H1 (cell line): ENCODE measurements around the gene LRRC27. TPM values are rescaled to one million over a fixed set of nuclear protein-coding genes. Genes with fewer than 3 reads are reported as not detected.
A peak's percentile ranks its signal among the peaks of the same experiment; 100 is the strongest.

ENCODE experiments used
- CTCF ChIA-PET: fragments of 300-600 bp; sonication (Branson Sonifier 250); formaldehyde crosslinking; loops from one replicate; lab custom pipeline; 2021; ENCODE audit not compliant: partially characterized antibody; lab: Charles Lee
- POLR2A ChIA-PET: fragments of 300-600 bp; sonication (Branson Sonifier 250); formaldehyde crosslinking; loops from one replicate; lab custom pipeline; 2021; ENCODE audit warnings: inconsistent platforms; ENCODE audit not compliant: partially characterized antibody; lab: Charles Lee
- DNase-seq, 2 experiments: peaks; one replicate each; pipeline versions ENCODE4 v3.0.0 to v3.0.0-alpha.2; 2010 to 2022; ENCODE audit warnings: low spot score in 2 of 2, low read depth in 1 of 2, mixed read lengths in 1 of 2
- FAIRE-seq: peaks from 2 replicates; lab custom pipeline; 2011; peaks lifted over from hg19 to GRCh38; lab: Jason Lieb, UNC
- H2AFZ ChIP-seq: 2 replicates; pipeline ENCODE4 v1.8.1; 2012; ENCODE audit warnings: low read length, inconsistent platforms
- H2AK5ac ChIP-seq: 2 replicates; pipeline ENCODE4 v1.6.1; 2013; ENCODE audit warnings: low read depth, low read length
- H2BK120ac ChIP-seq: replicated peaks from 2 replicates; pipeline ENCODE3; 2013; ENCODE audit warnings: low read depth, low read length, inconsistent platforms
- H2BK12ac ChIP-seq: 2 replicates; pipeline ENCODE4 v1.6.1; 2013; ENCODE audit warnings: low read depth, low read length
- H2BK15ac ChIP-seq: 2 replicates; pipeline ENCODE4 v1.6.1; 2013; ENCODE audit warnings: low read length
- H2BK20ac ChIP-seq: 2 replicates; pipeline ENCODE4 v1.6.1; 2013; ENCODE audit warnings: low read length
- H2BK5ac ChIP-seq: 2 replicates; pipeline ENCODE4 v1.6.1; 2013; ENCODE audit warnings: low read depth, low read length
- H3K14ac ChIP-seq: 2 replicates; pipeline ENCODE4 v1.6.1; 2013; ENCODE audit warnings: inconsistent platforms; ENCODE audit not compliant: insufficient read length
- H3K18ac ChIP-seq: 2 replicates; pipeline ENCODE4 v1.6.1; 2013; ENCODE audit warnings: low read length; ENCODE audit errors: extremely low read depth
- H3K23ac ChIP-seq: 2 replicates; pipeline ENCODE4 v1.6.1; 2013; ENCODE audit warnings: inconsistent platforms; ENCODE audit not compliant: insufficient read length
- H3K23me2 ChIP-seq: 2 replicates; pipeline ENCODE4 v1.6.1; 2013; ENCODE audit warnings: low read depth, low read length
- H3K27ac ChIP-seq: 2 replicates; pipeline ENCODE4 v1.6.1; 2011; ENCODE audit warnings: low read depth, low read length, inconsistent platforms
- H3K27me3 ChIP-seq, 4 experiments: replicated peaks in 1 of 4; 1 replicate in 1 of 4; 2 replicates in 3 of 4; pipeline versions ENCODE4 v1.6.1 to v1.8.1; 2011 to 2013; ENCODE audit warnings: low read length in 3 of 4, mild to moderate bottlenecking in 3 of 4, inconsistent platforms in 2 of 4, mixed read lengths in 2 of 4, moderate library complexity in 1 of 4; ENCODE audit not compliant: control insufficient read depth in 3 of 4, insufficient read depth in 3 of 4; ENCODE audit errors: extremely low read depth in 1 of 4
- H3K36me3 ChIP-seq, 4 experiments: 2 replicates each; pipeline versions ENCODE4 v1.6.1 to v1.8.1; 2011 to 2013; ENCODE audit warnings: mild to moderate bottlenecking in 4 of 4, low read length in 3 of 4, moderate library complexity in 2 of 4, control low read depth in 1 of 4, inconsistent platforms in 1 of 4; ENCODE audit not compliant: insufficient read depth in 4 of 4, control insufficient read depth in 2 of 4
- H3K4ac ChIP-seq: replicated peaks from 2 replicates; pipeline ENCODE3; 2013; ENCODE audit warnings: low read length, low read depth, mixed read lengths, inconsistent platforms; ENCODE audit not compliant: insufficient read length
- H3K4me1 ChIP-seq, 4 experiments: replicated peaks in 1 of 4; 1 replicate in 1 of 4; 2 replicates in 3 of 4; pipeline versions ENCODE4 v1.6.1 to v1.8.1; 2011 to 2013; ENCODE audit warnings: low read length in 3 of 4, inconsistent platforms in 2 of 4, mixed read lengths in 1 of 4; ENCODE audit not compliant: insufficient read depth in 4 of 4, control insufficient read depth in 3 of 4
- H3K4me2 ChIP-seq, 2 experiments: 2 replicates each; pipeline versions ENCODE4 v1.6.1 to v1.8.1; 2011 to 2013; ENCODE audit warnings: low read depth in 2 of 2, low read length in 2 of 2, control low read depth in 1 of 2, inconsistent platforms in 1 of 2, mild to moderate bottlenecking in 1 of 2; ENCODE audit not compliant: insufficient read depth in 1 of 2
- H3K4me3 ChIP-seq, 4 experiments: fragments of 200-600, 300-600 bp in 1 of 4; sonication (generic), shearing (Covaris generic), sonication (Bioruptor Twin) in 1 of 4; 2 replicates each; pipeline versions ENCODE4 v1.5.1 to v1.8.1; 2011 to 2016; ENCODE audit warnings: low read length in 4 of 4, low read depth in 3 of 4, control low read depth in 2 of 4, inconsistent platforms in 2 of 4, mild to moderate bottlenecking in 2 of 4, mixed read lengths in 1 of 4, moderate library complexity in 1 of 4; ENCODE audit not compliant: insufficient read depth in 2 of 4; ENCODE audit errors: extremely low read depth in 1 of 4
- H3K56ac ChIP-seq: replicated peaks from 2 replicates; pipeline ENCODE3; 2013; ENCODE audit warnings: low read depth, mild to moderate bottlenecking, mixed read lengths, low read length, inconsistent platforms; ENCODE audit not compliant: insufficient read length
- H3K79me1 ChIP-seq: 2 replicates; pipeline ENCODE4 v1.6.1; 2013; ENCODE audit warnings: low read depth, low read length, control low read depth
- H3K79me2 ChIP-seq, 2 experiments: 2 replicates each; pipeline versions ENCODE4 v1.6.1 to v1.8.1; 2012 to 2013; ENCODE audit warnings: low read length in 2 of 2, mild to moderate bottlenecking in 2 of 2, inconsistent platforms in 1 of 2; ENCODE audit not compliant: insufficient read depth in 2 of 2, control insufficient read depth in 1 of 2
- H3K9ac ChIP-seq, 4 experiments: replicated peaks in 1 of 4; 1 replicate in 1 of 4; 2 replicates in 3 of 4; pipeline versions ENCODE4 v1.6.1 to v1.8.1; 2011 to 2013; ENCODE audit warnings: low read depth in 3 of 4, low read length in 3 of 4, control low read depth in 2 of 4, mild to moderate bottlenecking in 2 of 4, moderate library complexity in 2 of 4, inconsistent platforms in 1 of 4; ENCODE audit errors: extremely low read depth in 1 of 4
- H3K9me3 ChIP-seq, 2 experiments: 2 replicates each; pipeline versions ENCODE4 v1.6.1 to v1.8.1; 2012 to 2013; ENCODE audit warnings: mild to moderate bottlenecking in 2 of 2, moderate library complexity in 2 of 2, control low read depth in 1 of 2, inconsistent platforms in 1 of 2, low read depth in 1 of 2, low read length in 1 of 2, mixed read lengths in 1 of 2; ENCODE audit not compliant: insufficient read depth in 2 of 2
- H4K20me1 ChIP-seq, 2 experiments: replicated peaks in 1 of 2; 2 replicates each; pipeline versions ENCODE3 to v1.8.1; 2011 to 2013; ENCODE audit warnings: inconsistent platforms in 2 of 2, low read length in 2 of 2, mild to moderate bottlenecking in 1 of 2; ENCODE audit not compliant: insufficient read depth in 2 of 2, control insufficient read depth in 1 of 2
- H4K5ac ChIP-seq: 2 replicates; pipeline ENCODE4 v1.6.1; 2013; ENCODE audit warnings: low read length, low read depth, mixed read lengths, inconsistent platforms; ENCODE audit not compliant: insufficient read length
- H4K8ac ChIP-seq: 2 replicates; pipeline ENCODE4 v1.8.0; 2013; ENCODE audit warnings: mild to moderate bottlenecking, moderate library complexity, low read length, inconsistent platforms; ENCODE audit not compliant: insufficient read depth; ENCODE audit errors: extremely low read depth
- H4K91ac ChIP-seq: replicated peaks from 2 replicates; pipeline ENCODE3; 2013; ENCODE audit warnings: low read length, mixed read lengths, inconsistent platforms; ENCODE audit not compliant: insufficient read length
- BACH1 ChIP-seq: IDR thresholded peaks from 2 replicates; pipeline ENCODE4 v1.6.1; 2012; ENCODE audit warnings: low read length, improper control_type of control experiment
- CBX5 ChIP-seq: fragments of 300-800, 300-1000 bp; sonication (generic); IDR thresholded peaks from 2 replicates; pipeline ENCODE4 v1.7.1; 2016; ENCODE audit warnings: antibody characterized with exemption, low read length, low read depth
- EGR1 ChIP-seq: IDR thresholded peaks from 2 replicates; pipeline ENCODE4 v1.6.1; 2011; ENCODE audit warnings: low read depth, low read length, borderline replicate concordance
- JUN ChIP-seq: IDR thresholded peaks from 2 replicates; pipeline ENCODE4 v1.6.1; 2011; ENCODE audit warnings: low read depth, mild to moderate bottlenecking, improper control_type of control experiment, low read length
- JUND ChIP-seq: IDR thresholded peaks from 2 replicates; pipeline ENCODE4 v1.6.1; 2011; ENCODE audit warnings: mild to moderate bottlenecking, improper control_type of control experiment, low read length
- KDM4A ChIP-seq: IDR thresholded peaks from one replicate; pipeline ENCODE4 v1.7.1; 2012; ENCODE audit warnings: low read depth, mild to moderate bottlenecking, moderate library complexity, low read length, inconsistent platforms; ENCODE audit not compliant: severe bottlenecking
- MAFK ChIP-seq: IDR thresholded peaks from 2 replicates; pipeline ENCODE4 v1.6.1; 2012; ENCODE audit warnings: low read depth, mild to moderate bottlenecking, improper control_type of control experiment, low read length
- NRF1 ChIP-seq: IDR thresholded peaks from 2 replicates; pipeline ENCODE4 v1.6.1; 2011; ENCODE audit warnings: mild to moderate bottlenecking, low read depth, low read length, improper control_type of control experiment
- TCF12 ChIP-seq: IDR thresholded peaks from 2 replicates; pipeline ENCODE4 v1.6.1; 2011; ENCODE audit warnings: low read depth, mild to moderate bottlenecking, low read length
- WGBS, 2 experiments: shearing (Covaris generic) in 1 of 2; methylation state at CpG; one replicate each; pipeline versions ENCODE4 v1.1.6 to v1.1.7; 2013 to 2015; ENCODE audit warnings: low lambda C conversion rate in 2 of 2, mixed read lengths in 2 of 2, inconsistent platforms in 1 of 2, low coverage in 1 of 2, missing lambda C conversion rate in 1 of 2; ENCODE audit not compliant: insufficient replicate concordance in 2 of 2, insufficient coverage in 1 of 2, insufficient read length in 1 of 2; ENCODE audit errors: extremely low coverage in 1 of 2, missing lambda C conversion rate in 1 of 2; 5-methylcytosine and 5-hydroxymethylcytosine counted together
- polyA plus RNA-seq, 7 experiments: library from polyadenylated mRNA; depleted of rRNA in 3 of 7; stranded (reverse) in 5 of 7; unstranded in 2 of 7; fragments of >200 nt in 5 of 7; fragments of 200-250 nt in 2 of 7; gene quantifications; 1 replicate in 5 of 7; 2 replicates in 1 of 7; 4 replicates in 1 of 7; pipeline versions ENCODE4 v1.2.1 to v1.2.3, GENCODE V29; 2011 to 2013; ENCODE audit warnings: missing spikeins in 2 of 7, mixed read lengths in 2 of 7
- total RNA-seq: library from RNA; stranded (reverse); fragmentation: NEBNext Ultra II Directional; extraction: Animal tissue kit (Norgen Biotek cat#: 25700); gene quantifications from 2 replicates; pipeline ENCODE4 v1.2.1, GENCODE V29; 2021
- TF ChIP-seq, protein P1 (sequence below): IDR thresholded peaks from 2 replicates; pipeline ENCODE4 v1.6.1; 2011; ENCODE audit warnings: low read length, improper control_type of control experiment
- TF ChIP-seq, protein P2 (sequence below): IDR thresholded peaks from 2 replicates; pipeline ENCODE4 v1.6.1; 2011; ENCODE audit warnings: low read depth, mild to moderate bottlenecking, low read length; ENCODE audit not compliant: insufficient read depth

The LRRC27 gene
- total and polyA plus RNA-seq, 2 of the 8 experiments (the other 6 are each of a cell fraction or from before 2014, with no cell fraction given) = 1.2 to 3.8 TPM

- peaks cover 0 to 8% (median 2%) of the 10 kb centered on the region in 4 experiments; a peak in 3 of 8 replicates for H3K36me3 ChIP-seq
- DNase-seq = no peak
- WGBS, 2 experiments = 95% methylated on average over 20 of the region's 20 CpGs; no CpG with 5 or more reads in 1 of the 2 experiments
- TF ChIP-seq, protein P1, sequence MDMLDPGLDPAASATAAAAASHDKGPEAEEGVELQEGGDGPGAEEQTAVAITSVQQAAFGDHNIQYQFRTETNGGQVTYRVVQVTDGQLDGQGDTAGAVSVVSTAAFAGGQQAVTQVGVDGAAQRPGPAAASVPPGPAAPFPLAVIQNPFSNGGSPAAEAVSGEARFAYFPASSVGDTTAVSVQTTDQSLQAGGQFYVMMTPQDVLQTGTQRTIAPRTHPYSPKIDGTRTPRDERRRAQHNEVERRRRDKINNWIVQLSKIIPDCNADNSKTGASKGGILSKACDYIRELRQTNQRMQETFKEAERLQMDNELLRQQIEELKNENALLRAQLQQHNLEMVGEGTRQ = no peak
- TF ChIP-seq TCF12 = no peak
- TF ChIP-seq EGR1 = no peak
- no peak for TF ChIP-seq MAFK
- no peak for TF ChIP-seq NRF1
- no peak for TF ChIP-seq JUND
- no peak for TF ChIP-seq JUN
- TF ChIP-seq CBX5 = no peak
- TF ChIP-seq KDM4A = no peak
- TF ChIP-seq, protein P2, sequence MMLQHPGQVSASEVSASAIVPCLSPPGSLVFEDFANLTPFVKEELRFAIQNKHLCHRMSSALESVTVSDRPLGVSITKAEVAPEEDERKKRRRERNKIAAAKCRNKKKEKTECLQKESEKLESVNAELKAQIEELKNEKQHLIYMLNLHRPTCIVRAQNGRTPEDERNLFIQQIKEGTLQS = no peak
- no peak for TF ChIP-seq BACH1
Observed at GRCh38 chr10:132401401-132402118, 69.6 kb downstream of the LRRC27 start.

More at GRCh38 chr10:132401401-132402118, 69.6 kb downstream of the LRRC27 start:
- Histone ChIP-seq H3K79me2 (no peaks in the 10 kb centered on the region), H3K56ac (no peak overlapping the region), H3K9ac (no peak overlapping the region), H3K27ac (no peak overlapping the region), H2BK12ac (no peak overlapping the region), H4K5ac (no peak overlapping the region), H2BK5ac (peak overlapping the region; percentile 24; the same call in 1 of the 2 replicates), H2AFZ (no peak overlapping the region), H3K23me2 (peaks cover 3% of the 10 kb centered on the region), H3K79me1 (no peaks in the 10 kb centered on the region; the same call in 1 of the 2 replicates), H3K4me2 (no peak overlapping the region), H3K4ac (no peak overlapping the region), H4K20me1 (peaks cover 0 to 3% of the 10 kb centered on the region in 2 experiments), H2BK120ac (no peak overlapping the region), H2BK20ac (no peak overlapping the region), H3K23ac (no peak overlapping the region), H3K9me3 (no peaks in the 10 kb centered on the region), H4K91ac (no peak overlapping the region), H2AK5ac (no peak overlapping the region), H3K4me3 (no peak overlapping the region), H4K8ac (no peak overlapping the region), H3K4me1 (peaks cover 0 to 26% (median 11%) of the 10 kb centered on the region in 4 experiments; a peak in 6 of 7 replicates), H3K18ac (no peak overlapping the region), H3K27me3 (peaks cover 0 to 10% (median 2%) of the 10 kb centered on the region in 4 experiments; a peak in 4 of 7 replicates), H3K14ac (no peak overlapping the region), H2BK15ac (no peak overlapping the region)
- no peak for FAIRE-seq
- CTCF ChIA-PET = interaction anchor here (0.6 to 3.1 kb wide), 2 partner anchors 50 to 359 kb away, joined by 4 to 12 read pairs; no protein-coding TSS in a partner anchor
- POLR2A ChIA-PET = interaction anchor here (0.8 to 0.9 kb wide), 2 partner anchors 9 to 13 kb away, joined by 5 to 7 read pairs; no protein-coding TSS in a partner anchor
